ENCODE measurements around the gene EIF5B.
"Not testable (repeated sequence)": the region's sequence is repeated elsewhere in the genome, so short reads cannot be mapped to it uniquely, and the experiment has no call there.

Gene EIF5B, protein sequence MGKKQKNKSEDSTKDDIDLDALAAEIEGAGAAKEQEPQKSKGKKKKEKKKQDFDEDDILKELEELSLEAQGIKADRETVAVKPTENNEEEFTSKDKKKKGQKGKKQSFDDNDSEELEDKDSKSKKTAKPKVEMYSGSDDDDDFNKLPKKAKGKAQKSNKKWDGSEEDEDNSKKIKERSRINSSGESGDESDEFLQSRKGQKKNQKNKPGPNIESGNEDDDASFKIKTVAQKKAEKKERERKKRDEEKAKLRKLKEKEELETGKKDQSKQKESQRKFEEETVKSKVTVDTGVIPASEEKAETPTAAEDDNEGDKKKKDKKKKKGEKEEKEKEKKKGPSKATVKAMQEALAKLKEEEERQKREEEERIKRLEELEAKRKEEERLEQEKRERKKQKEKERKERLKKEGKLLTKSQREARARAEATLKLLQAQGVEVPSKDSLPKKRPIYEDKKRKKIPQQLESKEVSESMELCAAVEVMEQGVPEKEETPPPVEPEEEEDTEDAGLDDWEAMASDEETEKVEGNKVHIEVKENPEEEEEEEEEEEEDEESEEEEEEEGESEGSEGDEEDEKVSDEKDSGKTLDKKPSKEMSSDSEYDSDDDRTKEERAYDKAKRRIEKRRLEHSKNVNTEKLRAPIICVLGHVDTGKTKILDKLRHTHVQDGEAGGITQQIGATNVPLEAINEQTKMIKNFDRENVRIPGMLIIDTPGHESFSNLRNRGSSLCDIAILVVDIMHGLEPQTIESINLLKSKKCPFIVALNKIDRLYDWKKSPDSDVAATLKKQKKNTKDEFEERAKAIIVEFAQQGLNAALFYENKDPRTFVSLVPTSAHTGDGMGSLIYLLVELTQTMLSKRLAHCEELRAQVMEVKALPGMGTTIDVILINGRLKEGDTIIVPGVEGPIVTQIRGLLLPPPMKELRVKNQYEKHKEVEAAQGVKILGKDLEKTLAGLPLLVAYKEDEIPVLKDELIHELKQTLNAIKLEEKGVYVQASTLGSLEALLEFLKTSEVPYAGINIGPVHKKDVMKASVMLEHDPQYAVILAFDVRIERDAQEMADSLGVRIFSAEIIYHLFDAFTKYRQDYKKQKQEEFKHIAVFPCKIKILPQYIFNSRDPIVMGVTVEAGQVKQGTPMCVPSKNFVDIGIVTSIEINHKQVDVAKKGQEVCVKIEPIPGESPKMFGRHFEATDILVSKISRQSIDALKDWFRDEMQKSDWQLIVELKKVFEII

DNA sequence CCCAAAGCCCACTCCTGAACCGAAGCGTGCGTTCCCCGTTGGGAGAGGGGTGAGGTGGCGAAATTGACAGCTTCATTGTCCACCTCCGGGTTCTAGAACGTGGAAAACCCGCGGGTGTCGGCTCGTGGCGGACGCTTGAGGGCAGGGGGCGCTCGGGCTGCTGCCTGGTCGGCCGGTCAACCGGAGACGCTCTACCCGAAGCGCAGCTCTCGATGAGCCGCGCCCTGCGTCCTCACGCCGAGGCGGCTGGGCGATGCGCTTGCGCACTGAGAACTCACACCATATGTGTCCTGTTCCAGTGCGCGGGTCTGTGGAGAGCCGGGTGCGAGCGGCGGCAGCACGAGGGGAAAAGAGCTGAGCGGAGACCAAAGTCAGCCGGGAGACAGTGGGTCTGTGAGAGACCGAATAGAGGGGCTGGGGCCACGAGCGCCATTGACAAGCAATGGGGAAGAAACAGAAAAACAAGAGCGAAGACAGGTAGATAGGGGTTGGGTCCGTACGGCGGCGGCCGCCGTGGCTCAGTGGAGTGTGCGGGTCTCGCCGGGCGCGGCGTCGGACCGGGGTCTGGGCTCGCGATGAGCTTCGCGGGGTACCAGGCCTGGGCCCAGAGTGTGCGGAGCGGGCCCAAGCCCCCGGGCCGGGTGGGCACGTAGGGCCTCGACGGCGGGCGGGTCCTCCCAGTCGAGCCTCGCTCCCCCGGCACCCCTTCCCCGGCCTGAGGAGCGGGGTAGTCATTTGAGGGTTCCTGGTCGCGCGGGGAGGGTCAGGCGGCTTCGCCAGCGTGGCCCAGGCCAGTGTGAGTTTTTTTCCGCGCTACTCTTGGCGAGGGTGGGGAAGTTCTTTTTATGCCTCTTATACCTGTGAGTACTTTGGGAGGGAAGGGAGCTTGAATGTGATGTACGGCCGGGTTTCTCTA, at the start of gene EIF5B:
TSS of gene EIF5B (plus strand) at position 277 of the 916 bp plus-strand sequence. CDS start at position 443, 166 bp downstream.
- Mint-ChIP-seq H3K36me3 (ENCODE audit: low read depth) (peaks cover 3% of the 10 kb centered on the region), H3K4me3 (no peak within 1 kb of the TSS), H3K4me1 (ENCODE audit: low read depth) (peaks cover 25% of the 10 kb centered on the region), H3K27me3 (ENCODE audit: low read depth) (no peaks in the 10 kb centered on the region), H3K9me3 (no peaks in the 10 kb centered on the region), H3K27ac (no peak within 1 kb of the TSS)

DNA sequence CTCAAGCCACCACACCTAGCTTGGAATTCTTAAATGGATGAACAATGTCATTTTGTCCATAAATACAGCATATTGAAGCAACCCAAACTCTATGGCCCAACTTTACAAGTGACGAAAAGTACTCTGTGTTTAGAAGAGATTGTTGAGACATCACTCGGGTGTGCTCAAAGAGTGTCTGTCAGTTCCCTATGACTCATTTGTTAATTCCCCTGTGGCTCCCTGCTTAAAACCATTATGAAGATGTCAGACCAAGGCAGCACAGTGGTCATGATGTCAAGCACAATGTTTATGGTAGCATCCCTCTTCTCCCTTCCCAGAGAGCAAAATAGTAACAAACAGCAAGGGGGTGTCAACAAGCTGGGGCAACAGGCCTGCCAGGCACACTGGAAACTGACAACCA, 39.2 kb upstream of the EIF5B start:
- peaks cover 12% of the 10 kb centered on the region for H3K36me3 Mint-ChIP-seq (ENCODE audit: low read depth)
- H3K9me3 Mint-ChIP-seq = no peaks in the 10 kb centered on the region
- H3K27ac Mint-ChIP-seq = no peak overlapping the region
- no peaks in the 10 kb centered on the region for H3K27me3 Mint-ChIP-seq (ENCODE audit: low read depth)
- H3K4me3 Mint-ChIP-seq = no peak overlapping the region
- H3K4me1 Mint-ChIP-seq (ENCODE audit: low read depth) = no peaks in the 10 kb centered on the region

DNA sequence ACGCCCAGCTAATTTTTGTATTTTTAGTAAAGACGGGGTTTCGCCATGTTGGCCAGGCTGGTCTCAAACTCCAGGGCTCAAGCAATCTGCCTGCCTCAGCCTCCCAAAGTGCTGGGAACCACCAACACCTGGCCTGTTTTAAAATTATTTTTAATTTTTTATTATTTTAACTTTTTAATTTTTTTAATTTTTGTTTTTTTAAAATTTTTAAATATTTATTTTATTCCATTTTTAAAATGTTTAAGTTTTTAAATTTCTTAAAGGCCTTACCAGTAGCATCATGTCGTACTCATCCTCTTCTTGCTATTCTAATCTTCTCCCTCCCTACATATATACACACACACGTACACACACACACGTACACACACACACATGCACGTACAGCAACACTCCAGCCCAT, 37.6 kb upstream of the EIF5B start:
- Mint-ChIP-seq H3K4me3 (no peak overlapping the region), H3K27me3 (ENCODE audit: low read depth) (no peaks in the 10 kb centered on the region), H3K9me3 (no peaks in the 10 kb centered on the region), H3K4me1 (ENCODE audit: low read depth) (no peaks in the 10 kb centered on the region), H3K27ac (no peak overlapping the region), H3K36me3 (ENCODE audit: low read depth) (peaks cover 24% of the 10 kb centered on the region)

DNA sequence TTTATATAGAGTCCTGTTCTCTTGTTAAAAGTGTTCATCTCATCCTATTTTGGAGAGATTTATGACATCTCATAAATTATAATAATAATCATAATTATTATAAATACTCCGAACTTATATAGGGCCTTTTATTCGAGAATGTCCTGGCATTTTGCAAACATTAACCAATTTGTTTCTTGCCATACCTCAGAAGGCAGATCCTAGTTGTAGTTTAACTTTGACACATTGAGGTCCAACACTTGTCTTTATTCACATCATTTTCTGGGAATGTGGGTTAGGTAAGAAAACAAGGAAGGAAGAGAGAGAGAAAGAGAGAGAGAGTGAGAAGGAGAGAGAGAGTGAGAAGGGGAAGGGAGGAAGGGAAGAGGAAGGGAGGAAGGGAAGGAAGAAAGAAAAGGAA, 36.1 kb upstream of the EIF5B start, which contains the start of gene LYG1:
TSS of gene LYG1 (minus strand) at position 101 of the 400 bp plus-strand sequence. CDS start 5,527 bp downstream, outside the sequence.
- H3K4me1 Mint-ChIP-seq (ENCODE audit: low read depth); H3K27me3 Mint-ChIP-seq (ENCODE audit: low read depth); H3K4me3 Mint-ChIP-seq; H3K9me3 Mint-ChIP-seq; H3K27ac Mint-ChIP-seq: not testable (repeated sequence)
- peaks cover 26% of the 10 kb centered on the region for H3K36me3 Mint-ChIP-seq (ENCODE audit: low read depth)

DNA sequence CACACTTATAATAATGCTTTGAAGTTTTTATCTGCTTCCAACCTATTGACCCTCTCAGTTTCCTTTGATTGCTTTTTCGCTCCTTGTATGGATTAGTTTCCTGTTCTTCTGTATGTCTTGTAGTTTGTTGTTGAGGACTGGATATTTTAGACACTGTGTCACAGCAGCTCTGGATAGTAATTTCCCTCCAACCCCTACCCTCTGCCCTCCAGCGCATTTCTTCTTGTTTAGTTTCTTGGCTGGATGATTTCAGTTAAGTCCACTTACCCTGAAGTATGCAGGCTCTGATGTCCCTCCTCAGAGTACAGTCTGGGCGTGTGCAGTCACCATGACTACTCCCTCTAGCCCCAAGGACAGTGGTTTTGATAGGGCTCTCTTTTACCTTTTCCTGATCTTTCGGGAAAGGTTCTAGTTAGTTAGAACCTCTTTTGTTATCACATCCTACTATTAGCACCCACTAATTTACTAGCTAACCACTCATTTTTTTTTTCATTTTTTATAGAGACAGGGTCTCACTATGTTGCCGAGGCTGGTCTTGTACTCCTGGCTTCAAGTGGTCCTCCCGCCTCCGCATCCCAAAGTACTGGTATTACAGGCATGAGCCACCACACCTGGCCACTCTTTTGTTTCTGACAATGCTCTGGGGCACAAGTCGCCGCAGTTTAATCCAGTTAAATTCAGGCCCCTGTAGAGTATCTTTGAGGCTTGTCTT, 19.9 kb upstream of the EIF5B start:
- H3K36me3 Mint-ChIP-seq (ENCODE audit: low read depth) = peaks cover 33% of the 10 kb centered on the region
- no peaks in the 10 kb centered on the region for H3K4me1 Mint-ChIP-seq (ENCODE audit: low read depth)
- H3K4me3 Mint-ChIP-seq = no peak overlapping the region
- H3K9me3 Mint-ChIP-seq = peaks cover 5% of the 10 kb centered on the region
- no peaks in the 10 kb centered on the region for H3K27me3 Mint-ChIP-seq (ENCODE audit: low read depth)
- H3K27ac Mint-ChIP-seq = no peak overlapping the region

DNA sequence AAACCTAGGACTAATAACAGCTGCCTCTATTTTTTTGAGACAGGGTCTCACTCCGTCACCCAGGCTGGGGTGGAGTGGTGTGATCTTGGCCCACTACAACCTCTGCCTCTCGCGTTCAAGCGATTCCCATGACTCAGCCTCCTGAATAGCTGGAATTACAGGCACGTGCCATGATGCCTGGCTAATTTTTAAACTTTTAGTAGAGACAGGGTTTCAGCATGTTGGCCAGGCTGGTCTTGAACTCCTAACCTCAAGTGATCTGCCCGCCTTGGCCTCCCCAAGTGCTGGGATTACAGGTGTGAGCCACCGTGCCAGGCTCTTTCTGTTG, 19.4 kb upstream of the EIF5B start:
- not testable (repeated sequence) for H3K9me3 Mint-ChIP-seq; H3K27me3 Mint-ChIP-seq (ENCODE audit: low read depth); H3K4me1 Mint-ChIP-seq (ENCODE audit: low read depth); H3K4me3 Mint-ChIP-seq; H3K27ac Mint-ChIP-seq
- H3K36me3 Mint-ChIP-seq (ENCODE audit: low read depth) = peaks cover 33% of the 10 kb centered on the region

DNA sequence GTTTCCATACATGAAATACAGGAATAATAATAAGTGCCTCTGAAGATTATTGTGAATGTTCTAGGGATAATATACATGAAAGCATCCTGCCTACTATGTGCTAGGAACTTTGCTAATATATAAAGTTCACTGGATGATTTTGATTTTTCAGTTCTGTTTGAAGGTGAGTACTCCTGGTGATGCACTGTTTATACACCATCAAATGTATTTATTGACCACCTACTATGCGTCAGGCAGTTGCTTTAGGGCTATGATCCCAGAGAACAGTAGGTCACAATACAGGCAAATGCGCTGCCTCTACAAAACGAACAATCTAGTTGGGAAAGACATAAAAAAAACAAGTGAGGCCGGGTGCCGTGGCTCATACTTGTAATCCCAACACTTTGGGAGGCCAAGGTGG, 11.8 kb upstream of the EIF5B start:
- peaks cover 31% of the 10 kb centered on the region for H3K36me3 Mint-ChIP-seq (ENCODE audit: low read depth)
- H3K4me1 Mint-ChIP-seq (ENCODE audit: low read depth) = peaks cover 1% of the 10 kb centered on the region
- no peak overlapping the region for H3K4me3 Mint-ChIP-seq
- no peaks in the 10 kb centered on the region for H3K27me3 Mint-ChIP-seq (ENCODE audit: low read depth)
- no peaks in the 10 kb centered on the region for H3K9me3 Mint-ChIP-seq
- H3K27ac Mint-ChIP-seq = no peak overlapping the region

DNA sequence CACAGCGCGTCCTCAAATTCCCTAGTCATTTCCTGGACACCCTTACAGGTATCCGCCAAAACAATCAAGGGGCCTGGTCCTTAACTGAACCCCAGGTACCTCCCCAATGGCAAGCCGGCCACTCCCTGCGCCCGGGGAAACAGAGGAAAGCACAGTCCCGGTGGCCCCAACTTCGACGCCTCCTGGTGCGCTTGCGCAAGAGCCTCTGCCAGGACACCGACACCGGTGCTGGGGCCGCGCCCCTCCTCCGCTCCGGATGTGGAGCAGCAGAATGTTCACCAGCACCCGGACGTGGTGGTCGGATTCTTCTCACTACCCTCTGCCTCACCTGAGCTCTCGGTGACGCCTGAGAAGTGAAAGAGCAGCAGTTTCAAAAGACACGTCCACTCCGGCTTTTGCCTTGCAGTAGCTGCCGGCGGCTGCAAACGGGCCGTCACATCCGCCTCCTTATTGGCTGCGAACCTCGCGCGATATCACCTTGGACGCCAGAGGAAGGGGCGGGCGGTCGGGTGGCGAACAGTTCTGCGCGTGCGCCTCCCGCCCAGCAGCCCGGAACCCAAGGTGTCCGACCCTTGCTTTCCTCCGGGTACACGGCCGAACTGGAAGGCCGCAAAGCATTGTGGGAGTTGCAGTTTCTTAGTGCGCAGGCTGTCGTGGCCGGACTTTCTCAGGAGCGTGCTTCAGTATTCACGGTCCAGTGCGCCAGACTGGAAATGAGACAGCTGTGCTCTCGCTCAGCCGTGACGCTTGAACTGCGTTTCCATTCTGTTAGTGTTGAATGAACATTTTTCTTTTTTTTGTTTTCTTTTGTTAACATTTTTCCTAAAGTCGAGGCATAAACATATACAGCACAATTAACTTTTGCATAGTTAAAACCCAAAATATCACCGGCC, 1.0 kb upstream of the EIF5B start, which contains the start of gene TXNDC9:
TSS of gene TXNDC9 (minus strand) at position 423 of the 893 bp plus-strand sequence. CDS start 3,123 bp downstream, outside the sequence.
- no peaks in the 10 kb centered on the region for H3K27me3 Mint-ChIP-seq (ENCODE audit: low read depth)

DNA sequence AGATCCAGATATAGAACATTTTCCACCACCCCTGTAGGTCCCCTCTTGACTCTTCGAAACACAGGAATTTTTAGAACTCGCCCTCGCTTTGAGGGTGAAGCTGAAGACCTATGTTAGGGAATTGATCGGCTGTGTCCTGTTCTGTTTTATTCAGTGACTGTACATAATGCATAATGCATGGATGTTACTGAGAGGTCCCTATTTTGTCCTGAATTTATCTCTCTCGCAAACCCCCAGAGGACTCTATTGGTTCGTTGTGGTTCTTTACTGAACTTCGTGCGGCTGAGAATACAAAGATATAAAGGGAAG, 431 bp upstream of the EIF5B start:
- no peak overlapping the region for H3K4me3 Mint-ChIP-seq
- H3K9me3 Mint-ChIP-seq = no peaks in the 10 kb centered on the region
- H3K36me3 Mint-ChIP-seq (ENCODE audit: low read depth) = peaks cover 9% of the 10 kb centered on the region
- H3K4me1 Mint-ChIP-seq (ENCODE audit: low read depth) = peaks cover 22% of the 10 kb centered on the region
- H3K27me3 Mint-ChIP-seq (ENCODE audit: low read depth) = no peaks in the 10 kb centered on the region
- H3K27ac Mint-ChIP-seq = no peak overlapping the region

More for the DNA sequence above, 1.0 kb upstream of the EIF5B start, which contains the start of gene TXNDC9:
- peaks cover 12% of the 10 kb centered on the region for H3K36me3 Mint-ChIP-seq (ENCODE audit: low read depth)
- no peak within 1 kb of the TSS for H3K27ac Mint-ChIP-seq
- peaks cover 19% of the 10 kb centered on the region for H3K4me1 Mint-ChIP-seq (ENCODE audit: low read depth)
- no peaks in the 10 kb centered on the region for H3K9me3 Mint-ChIP-seq
- no peak within 1 kb of the TSS for H3K4me3 Mint-ChIP-seq

DNA sequence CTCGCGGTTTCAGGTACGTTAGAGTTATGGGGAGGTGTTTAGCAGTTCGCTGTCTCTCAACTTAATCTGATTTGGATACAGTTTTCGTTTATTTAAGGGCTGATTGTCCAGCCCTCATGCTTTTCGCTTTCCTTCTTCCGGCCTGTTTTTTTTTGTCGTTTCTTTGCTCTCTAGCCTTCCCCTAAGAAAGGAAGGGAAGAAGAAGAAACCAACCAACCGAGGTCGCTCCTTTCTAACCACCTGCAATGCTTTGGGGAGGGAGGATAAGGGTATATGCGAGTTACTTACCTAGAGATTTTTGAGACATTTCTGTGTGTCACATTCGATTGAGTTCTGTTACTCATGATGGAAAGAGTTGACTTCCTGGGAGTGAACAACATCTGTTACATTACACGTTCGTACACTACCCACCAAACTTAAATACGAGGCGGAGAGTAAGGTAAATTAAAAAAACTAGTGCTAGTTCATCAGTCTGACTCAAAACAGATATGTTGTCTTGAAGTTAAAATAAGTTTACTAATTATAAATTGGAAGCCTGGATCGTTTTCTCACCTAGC, 918 bp downstream of the EIF5B start:
- no peaks in the 10 kb centered on the region for H3K9me3 Mint-ChIP-seq
- H3K27me3 Mint-ChIP-seq (ENCODE audit: low read depth) = no peaks in the 10 kb centered on the region
- H3K4me1 Mint-ChIP-seq (ENCODE audit: low read depth) = peaks cover 21% of the 10 kb centered on the region
- H3K4me3 Mint-ChIP-seq = no peak overlapping the region
- H3K27ac Mint-ChIP-seq = no peak overlapping the region
- peaks cover 2% of the 10 kb centered on the region for H3K36me3 Mint-ChIP-seq (ENCODE audit: low read depth)

DNA sequence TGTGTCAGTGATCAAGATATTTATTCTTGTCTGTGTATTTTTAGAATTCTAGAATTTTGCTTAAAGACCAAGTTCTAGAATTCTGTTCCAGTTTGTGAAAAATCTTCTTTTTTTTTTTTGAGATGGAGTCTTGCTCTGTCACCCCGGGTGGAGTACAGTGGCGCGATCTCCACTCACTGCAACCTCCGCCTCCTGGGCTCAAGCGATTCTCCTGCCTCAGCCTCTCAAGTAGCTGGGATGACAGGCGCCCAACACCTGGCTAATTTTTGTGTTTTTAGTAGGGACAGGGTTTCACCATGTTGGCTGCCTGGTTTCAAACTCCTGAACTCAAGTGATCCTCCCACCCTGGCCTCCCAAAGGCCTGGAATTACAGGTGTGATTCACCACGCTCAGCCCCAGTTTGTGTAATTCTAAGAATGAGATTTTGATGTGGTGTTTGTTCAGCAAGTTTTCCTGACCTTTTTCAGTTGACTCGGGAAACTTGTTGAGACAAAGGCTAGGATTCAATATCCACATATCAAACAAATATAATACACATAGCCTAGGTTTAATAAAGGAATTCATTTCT, 3.6 kb downstream of the EIF5B start:
- Mint-ChIP-seq H3K36me3 (ENCODE audit: low read depth) (peaks cover 5% of the 10 kb centered on the region), H3K4me1 (ENCODE audit: low read depth) (peaks cover 14% of the 10 kb centered on the region), H3K27me3 (ENCODE audit: low read depth) (no peaks in the 10 kb centered on the region), H3K27ac (no peak overlapping the region), H3K4me3 (no peak overlapping the region), H3K9me3 (no peaks in the 10 kb centered on the region)

DNA sequence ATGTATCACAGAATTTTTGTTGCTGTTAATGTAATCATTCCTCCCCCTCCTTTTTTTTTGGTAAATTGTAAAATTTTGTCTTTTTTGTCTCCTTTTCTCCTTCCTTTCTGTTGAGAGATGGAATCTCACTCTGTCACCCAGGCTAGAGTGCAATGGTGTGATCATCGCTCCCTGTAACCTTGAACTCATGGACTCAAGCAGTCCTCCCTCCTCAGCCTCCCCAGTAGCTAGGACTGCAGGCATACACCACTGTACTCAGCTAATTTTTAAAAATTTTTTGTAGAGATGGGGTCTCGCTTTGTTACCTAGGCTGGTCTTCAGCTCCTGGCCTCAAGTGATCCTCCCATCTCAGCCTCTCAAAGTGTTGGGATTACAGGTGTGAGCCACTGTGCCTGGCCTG, 5.3 kb downstream of the EIF5B start:
- peaks cover 23% of the 10 kb centered on the region for H3K4me1 Mint-ChIP-seq (ENCODE audit: low read depth)
- no peak overlapping the region for H3K27ac Mint-ChIP-seq

More for the DNA sequence above, 5.3 kb downstream of the EIF5B start:
- Mint-ChIP-seq H3K27me3 (ENCODE audit: low read depth) (no peaks in the 10 kb centered on the region), H3K4me3 (no peak overlapping the region), H3K36me3 (ENCODE audit: low read depth) (peaks cover 5% of the 10 kb centered on the region), H3K9me3 (no peaks in the 10 kb centered on the region)

Data from T-helper 1 cell treated with Interleukin-12 subunit alpha and Interleukin-12 subunit beta and Interleukin-4 antibody, amounts not matched to agents 30 μg/mL and 1 μg/mL, for 36 hours (primary cell).